ENCODE results near the gene CIDEB.

- no peak for TF ChIP-seq POLR2A (IDR thresholded peaks at IDR 0.05)
- TF ChIP-seq CTCF (IDR thresholded peaks at IDR 0.05) = no peak
Observed at GRCh38 chr14:24290746-24291145, 17.0 kb downstream of the CIDEB start.

Measured in adrenal gland (tissue), 5 donors.